OCI-LY1 (cell line): ENCODE measurements around the gene EEPD1.

ENCODE experiments used
- H2AFZ ChIP-seq: fragments of 200-600 bp; sonication (generic), shearing (Covaris generic); 2 replicates; pipeline ENCODE4 v1.6.0; 2014; ENCODE audit warnings: antibody characterized with exemption, mild to moderate bottlenecking, low read length
- H3F3A ChIP-seq: fragments of 200-600 bp; sonication (generic), shearing (Covaris generic); 2 replicates; pipeline ENCODE4 v1.6.0; 2014; ENCODE audit warnings: mild to moderate bottlenecking, antibody characterized with exemption, low read length, moderate library complexity; ENCODE audit not compliant: insufficient read depth
- H3K27ac ChIP-seq: fragments of 200-600 bp; sonication (generic); 2 replicates; pipeline ENCODE4 v1.5.1; 2014; ENCODE audit warnings: low read length, mixed run types, mild to moderate bottlenecking, low read depth; ENCODE audit not compliant: poor library complexity, severe bottlenecking
- H3K27me3 ChIP-seq: fragments of 200-600 bp; sonication (generic); 2 replicates; pipeline ENCODE4 v1.6.0; 2014; ENCODE audit warnings: antibody characterized with exemption, mild to moderate bottlenecking, low read length, moderate library complexity; ENCODE audit not compliant: insufficient read depth
- H3K36me3 ChIP-seq: fragments of 200-600 bp; sonication (generic); 2 replicates; pipeline ENCODE4 v1.6.1; 2014; ENCODE audit warnings: mild to moderate bottlenecking, antibody characterized with exemption, low read length, moderate library complexity, mixed read lengths; ENCODE audit not compliant: insufficient read depth
- H3K4me1 ChIP-seq: fragments of 200-600 bp; sonication (generic); 2 replicates; pipeline ENCODE4 v1.5.1; 2014; ENCODE audit warnings: mild to moderate bottlenecking, low read length, moderate library complexity; ENCODE audit not compliant: insufficient read depth, severe bottlenecking
- H3K4me2 ChIP-seq: fragments of 200-600 bp; sonication (generic), shearing (Covaris generic); 2 replicates; pipeline ENCODE4 v1.6.1; 2014; ENCODE audit warnings: low read length
- H3K4me3 ChIP-seq: fragments of 200-600 bp; sonication (generic); 2 replicates; pipeline ENCODE4 v1.5.1; 2014; ENCODE audit warnings: low read length, low read depth, mild to moderate bottlenecking, mixed read lengths; ENCODE audit not compliant: poor library complexity, severe bottlenecking
- H3K79me2 ChIP-seq: fragments of 200-600 bp; shearing (Covaris generic); 2 replicates; pipeline ENCODE4 v1.6.1; 2016; ENCODE audit warnings: mixed run types, low read length, mixed read lengths; ENCODE audit not compliant: insufficient read depth
- H3K9ac ChIP-seq: fragments of 200-600 bp; sonication (generic), shearing (Covaris generic); 2 replicates; pipeline ENCODE4 v1.6.1; 2014; ENCODE audit warnings: mild to moderate bottlenecking, low read length, mixed read lengths
- H3K9me2 ChIP-seq: fragments of 200-600 bp; sonication (generic), shearing (Covaris generic); 2 replicates; pipeline ENCODE4 v1.6.1; 2014; ENCODE audit warnings: low read depth, mild to moderate bottlenecking, low read length, mixed read lengths
- H3K9me3 ChIP-seq: fragments of 200-600 bp; shearing (Covaris generic); 2 replicates; pipeline ENCODE4 v1.6.1; 2014; ENCODE audit warnings: low read length, mixed read lengths
- H4K20me1 ChIP-seq: fragments of 200-600 bp; sonication (generic), shearing (Covaris generic); 2 replicates; pipeline ENCODE4 v1.6.0; 2016; ENCODE audit warnings: mild to moderate bottlenecking, low read length; ENCODE audit not compliant: insufficient read depth
- CTCF ChIP-seq: fragments of 200-600 bp; sonication (generic), shearing (Covaris generic); IDR thresholded peaks from 2 replicates; pipeline ENCODE4 v1.5.1; 2017; ENCODE audit warnings: mild to moderate bottlenecking, antibody characterized with exemption, low read length, moderate library complexity, mixed read lengths
- EZH2 ChIP-seq: fragments of 200-600 bp; sonication (generic), shearing (Covaris generic); IDR thresholded peaks from 2 replicates; pipeline ENCODE4 v1.8.0; 2017; ENCODE audit warnings: borderline replicate concordance, mixed run types, mild to moderate bottlenecking, antibody characterized with exemption, low read length, moderate library complexity, mixed read lengths

Gene EEPD1

GRCh38 chr7:36198854-36199266 lies 45.8 kb downstream of the EEPD1 start:
- H3F3A ChIP-seq, result no peaks in the 10 kb centered on the region
- no peak overlapping the region for H3K4me2 ChIP-seq
- no peak overlapping the region for H3K4me3 ChIP-seq
- no peak for TF ChIP-seq CTCF
- no peak for TF ChIP-seq EZH2
- H3K27me3 ChIP-seq, result no peaks in the 10 kb centered on the region
- H4K20me1 ChIP-seq, result no peaks in the 10 kb centered on the region
- H3K9me3 ChIP-seq, result no peaks in the 10 kb centered on the region
- no peaks in the 10 kb centered on the region for H3K9me2 ChIP-seq
- H3K79me2 ChIP-seq, result no peaks in the 10 kb centered on the region
- peaks cover 4% of the 10 kb centered on the region for H3K4me1 ChIP-seq
- no peak overlapping the region for H3K27ac ChIP-seq
- H3K36me3 ChIP-seq, result no peaks in the 10 kb centered on the region
- H2AFZ ChIP-seq, result no peak overlapping the region
- no peak overlapping the region for H3K9ac ChIP-seq

GRCh38 chr7:36199329-36199728 lies 46.3 kb downstream of the EEPD1 start:
- H3K4me2 ChIP-seq, result no peak overlapping the region
- no peak overlapping the region for H2AFZ ChIP-seq
- no peaks in the 10 kb centered on the region for H3F3A ChIP-seq
- no peaks in the 10 kb centered on the region for H3K79me2 ChIP-seq
- no peaks in the 10 kb centered on the region for H3K9me2 ChIP-seq
- H3K4me3 ChIP-seq, result no peak overlapping the region
- no peak overlapping the region for H3K27ac ChIP-seq
- H3K9me3 ChIP-seq, result no peaks in the 10 kb centered on the region
- H3K36me3 ChIP-seq, result no peaks in the 10 kb centered on the region
- H3K4me1 ChIP-seq, result peaks cover 3% of the 10 kb centered on the region
- H3K27me3 ChIP-seq, result no peaks in the 10 kb centered on the region
- H3K9ac ChIP-seq, result no peak overlapping the region
- TF ChIP-seq EZH2 (no peak), CTCF (no peak)
- no peaks in the 10 kb centered on the region for H4K20me1 ChIP-seq

GRCh38 chr7:36201122-36201723 lies 48.2 kb downstream of the EEPD1 start:
- TF ChIP-seq EZH2, result no peak
- no peak for TF ChIP-seq CTCF
- no peaks in the 10 kb centered on the region for H3F3A ChIP-seq
- H3K27ac ChIP-seq, result no peak overlapping the region
- no peaks in the 10 kb centered on the region for H4K20me1 ChIP-seq
- H3K4me3 ChIP-seq, result no peak overlapping the region
- H3K4me1 ChIP-seq, result peaks cover 3% of the 10 kb centered on the region
- H3K9me3 ChIP-seq, result no peaks in the 10 kb centered on the region
- no peaks in the 10 kb centered on the region for H3K27me3 ChIP-seq
- no peak overlapping the region for H3K4me2 ChIP-seq
- H3K9ac ChIP-seq, result no peak overlapping the region
- no peaks in the 10 kb centered on the region for H3K9me2 ChIP-seq
- H3K79me2 ChIP-seq, result no peaks in the 10 kb centered on the region
- no peaks in the 10 kb centered on the region for H3K36me3 ChIP-seq
- H2AFZ ChIP-seq, result no peak overlapping the region
